HuH-7 (cell line): ENCODE results near the gene ATP13A1.
"Not testable (repeated sequence)": the region's sequence is repeated elsewhere in the genome, so short reads cannot be mapped to it uniquely, and the experiment has no call there.

ENCODE experiments used
- DNase-seq: peaks from one replicate; pipeline ENCODE4 v3.0.0; 2011; ENCODE audit warnings: low spot score

ATP13A1 gene

GRCh38 chr19:19663256-19664120, at the start of gene ATP13A1:
TSS of gene ATP13A1 (minus strand) at chr19:19663676. CDS start at chr19:19663666, 10 bp downstream.
- DNase-seq, result peak; percentile 95

DNA sequence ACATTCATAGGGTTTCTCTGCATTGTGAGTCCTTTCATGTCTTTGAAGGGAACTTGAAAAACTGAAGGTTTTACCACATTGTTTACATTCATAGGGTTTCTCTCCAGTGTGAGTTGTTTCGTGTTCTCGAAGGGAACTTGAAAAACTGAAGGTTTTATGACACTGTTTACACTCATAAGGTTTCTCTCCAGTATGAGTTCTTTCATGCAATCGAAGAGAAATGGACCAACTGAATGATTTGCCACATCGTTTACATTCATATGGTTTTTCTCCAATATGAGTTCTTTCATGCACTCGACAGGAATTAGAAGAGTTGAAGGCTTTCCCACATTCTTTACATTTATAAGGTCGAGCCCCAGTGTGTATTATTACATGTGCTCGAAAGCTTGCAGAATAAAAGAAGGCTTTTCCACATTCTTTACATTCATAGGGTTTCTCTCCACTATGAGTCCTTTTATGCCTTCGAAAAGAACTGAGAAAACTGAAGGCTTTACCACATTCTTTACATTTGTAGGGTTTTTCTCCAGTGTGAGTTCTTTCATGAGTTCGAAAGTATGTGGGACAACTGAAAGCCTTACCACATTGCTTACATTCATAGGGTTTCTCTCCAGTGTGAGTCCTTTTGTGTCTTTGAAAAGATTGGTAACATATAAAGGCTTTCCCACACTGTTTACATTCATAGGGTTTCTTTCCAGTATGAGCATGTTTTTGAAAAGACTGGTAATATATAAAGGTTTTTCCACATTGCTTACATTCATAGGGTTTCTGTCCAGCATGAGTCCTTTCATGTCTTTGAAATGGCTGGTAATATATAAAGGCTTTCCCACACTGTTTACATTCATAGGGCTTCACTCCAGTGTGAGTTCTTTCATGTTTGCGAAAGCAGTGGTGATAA, 48.7 kb upstream of the ATP13A1 start:
- DNase-seq, result no peak

DNA sequence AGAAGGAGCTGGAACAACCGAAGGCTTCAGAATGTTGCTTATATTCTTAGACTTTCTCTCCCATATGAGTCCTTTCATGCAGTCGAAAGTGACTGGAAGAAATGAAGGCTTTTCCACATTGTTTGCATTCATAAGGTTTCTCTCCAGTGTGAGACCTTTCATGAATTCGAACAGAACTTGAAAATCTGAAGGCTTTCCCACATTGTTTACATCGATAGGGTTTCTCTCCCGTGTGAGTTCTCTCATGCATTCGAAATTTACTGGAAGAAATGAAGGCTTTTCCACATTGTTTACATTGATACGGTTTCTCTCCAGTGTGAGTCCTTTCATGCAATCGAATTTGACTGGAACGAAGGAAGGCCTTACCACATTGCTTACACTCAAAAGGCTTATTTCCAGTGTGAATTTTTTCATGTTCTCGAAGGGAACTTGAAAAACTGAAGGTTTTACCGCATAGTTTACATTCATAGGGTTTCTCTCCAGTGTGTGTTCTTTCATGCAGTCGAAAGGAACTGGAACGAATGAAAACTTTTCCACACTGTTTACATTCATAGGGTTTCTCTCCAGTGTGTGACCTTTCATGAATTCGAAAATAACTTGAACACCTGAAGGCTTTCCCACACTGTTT, 47.9 kb upstream of the ATP13A1 start:
- DNase-seq, result no peak

- no peak for DNase-seq
Measured at GRCh38 chr19:19710506-19710905, 47.0 kb upstream of the ATP13A1 start.

- DNase-seq, result no peak
Measured at GRCh38 chr19:19704836-19705235, 41.4 kb upstream of the ATP13A1 start.

DNA sequence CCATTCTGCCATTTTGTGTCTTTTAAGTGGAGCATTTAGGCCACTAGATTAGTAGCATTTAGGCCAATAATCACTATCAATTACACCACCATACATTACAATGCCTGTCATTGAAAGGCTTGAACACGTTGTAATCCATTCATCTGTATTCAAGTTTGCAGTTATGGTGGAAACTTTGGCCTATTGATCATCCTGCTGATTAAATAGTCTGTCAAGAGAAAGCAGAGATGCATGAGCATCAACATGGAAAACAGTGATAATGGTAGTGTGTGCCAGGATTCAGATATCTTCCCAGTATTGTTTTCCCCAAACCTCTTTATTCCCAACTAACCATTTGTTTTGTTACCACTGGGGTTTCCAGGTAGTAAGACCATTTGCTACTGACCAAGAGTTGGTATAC, 37.0 kb upstream of the ATP13A1 start:
- DNase-seq, result not testable (repeated sequence)

GRCh38 chr19:19697589-19697988, 34.1 kb upstream of the ATP13A1 start:
- no peak for DNase-seq

DNA sequence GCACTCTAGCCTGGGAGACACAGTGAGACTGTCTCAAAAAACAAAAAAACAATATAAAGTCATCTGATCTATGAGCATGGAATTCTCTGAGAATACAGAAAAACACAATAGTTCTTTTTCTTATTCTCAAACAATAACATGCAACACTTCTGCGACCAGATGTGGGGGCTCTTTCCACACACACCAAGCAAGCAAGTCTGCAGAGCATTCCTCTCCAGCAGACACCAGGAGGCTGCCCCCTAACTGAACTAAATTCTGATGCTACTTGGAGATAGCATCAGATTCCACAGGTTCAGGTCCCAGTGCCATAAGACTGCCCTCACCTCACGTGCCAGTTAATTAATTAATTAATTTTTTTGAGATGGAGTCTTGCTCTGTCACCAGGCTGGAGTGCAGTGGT, 32.9 kb upstream of the ATP13A1 start:
- DNase-seq, result no peak

GRCh38 chr19:19691683-19692082, 28.2 kb upstream of the ATP13A1 start:
- no peak for DNase-seq

DNA sequence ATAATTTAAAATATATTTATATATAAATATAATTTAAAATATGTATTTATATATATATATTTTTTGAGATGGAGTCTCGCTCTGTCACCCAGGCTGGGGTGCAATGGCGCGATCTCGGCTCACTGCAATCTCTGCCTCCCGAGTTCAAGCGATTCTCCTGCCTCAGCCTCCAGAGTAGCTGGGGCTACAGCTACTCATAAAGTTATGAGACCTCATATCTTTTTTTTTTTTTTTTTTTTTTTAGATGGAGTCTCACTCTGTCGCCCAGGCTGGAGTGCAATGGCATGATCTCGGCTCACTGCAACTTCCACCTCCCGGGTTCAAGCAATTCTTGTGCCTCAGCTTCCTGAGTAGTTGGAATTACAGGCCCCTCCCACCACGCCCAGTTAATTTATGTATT, 25.5 kb upstream of the ATP13A1 start:
- DNase-seq, result not testable (repeated sequence)

DNA sequence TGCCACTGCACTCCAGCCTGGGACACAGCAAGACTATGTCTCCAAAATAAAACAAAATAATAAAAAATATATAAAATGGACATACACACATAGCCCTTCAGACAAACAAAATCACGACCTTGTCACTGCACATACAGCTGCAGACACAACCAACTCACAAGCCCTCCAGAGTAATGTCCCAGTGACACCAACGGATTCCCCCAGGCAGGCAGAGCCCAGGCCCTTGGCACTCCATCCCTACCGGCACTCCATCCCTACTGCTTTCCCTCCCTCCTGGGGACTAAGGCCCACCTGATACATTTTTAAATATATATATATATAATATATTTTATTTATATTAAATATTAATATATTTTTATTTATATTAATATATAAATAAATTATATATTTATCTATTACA, 23.6 kb upstream of the ATP13A1 start:
- peak; percentile 33 for DNase-seq

DNA sequence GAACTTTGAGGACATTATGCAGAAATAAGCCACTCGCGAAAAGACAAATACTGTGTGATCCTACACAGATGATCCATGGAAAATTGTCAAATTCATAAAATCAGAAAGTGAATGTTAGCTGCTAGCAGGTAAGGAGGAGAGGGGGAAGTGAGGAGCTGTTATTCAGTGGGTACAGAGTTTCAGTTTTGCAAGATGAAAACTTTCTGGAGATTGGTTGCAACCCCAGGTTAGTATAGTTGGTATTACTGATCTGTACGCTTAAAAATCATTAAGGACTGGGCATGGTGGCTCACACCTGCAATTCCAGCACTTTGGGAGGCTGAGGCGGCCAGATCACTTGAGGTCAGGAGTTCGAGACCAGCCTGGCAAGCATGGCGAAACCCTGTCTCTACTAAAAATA, 23.1 kb upstream of the ATP13A1 start:
- DNase-seq, result no peak

DNA sequence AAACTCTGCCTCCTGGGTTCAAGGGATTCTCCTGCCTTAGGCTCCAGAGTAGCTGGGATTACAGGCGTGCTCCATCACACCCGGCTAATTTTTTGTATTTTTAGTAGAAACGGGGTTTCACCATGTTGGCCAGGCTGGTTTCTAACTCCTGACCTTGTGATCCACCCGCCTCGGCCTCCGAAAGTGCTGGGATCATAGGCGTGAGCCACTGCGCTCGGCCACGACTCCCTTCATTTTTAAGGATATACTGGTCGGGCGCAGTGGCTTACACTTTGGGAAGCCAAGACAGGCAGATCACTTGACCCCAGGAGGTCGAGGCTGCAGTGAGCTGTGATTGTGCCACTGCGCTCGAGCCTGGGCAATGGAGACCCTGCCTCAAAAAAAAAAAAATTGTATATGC, 22.6 kb upstream of the ATP13A1 start:
- DNase-seq, result not testable (repeated sequence)

DNA sequence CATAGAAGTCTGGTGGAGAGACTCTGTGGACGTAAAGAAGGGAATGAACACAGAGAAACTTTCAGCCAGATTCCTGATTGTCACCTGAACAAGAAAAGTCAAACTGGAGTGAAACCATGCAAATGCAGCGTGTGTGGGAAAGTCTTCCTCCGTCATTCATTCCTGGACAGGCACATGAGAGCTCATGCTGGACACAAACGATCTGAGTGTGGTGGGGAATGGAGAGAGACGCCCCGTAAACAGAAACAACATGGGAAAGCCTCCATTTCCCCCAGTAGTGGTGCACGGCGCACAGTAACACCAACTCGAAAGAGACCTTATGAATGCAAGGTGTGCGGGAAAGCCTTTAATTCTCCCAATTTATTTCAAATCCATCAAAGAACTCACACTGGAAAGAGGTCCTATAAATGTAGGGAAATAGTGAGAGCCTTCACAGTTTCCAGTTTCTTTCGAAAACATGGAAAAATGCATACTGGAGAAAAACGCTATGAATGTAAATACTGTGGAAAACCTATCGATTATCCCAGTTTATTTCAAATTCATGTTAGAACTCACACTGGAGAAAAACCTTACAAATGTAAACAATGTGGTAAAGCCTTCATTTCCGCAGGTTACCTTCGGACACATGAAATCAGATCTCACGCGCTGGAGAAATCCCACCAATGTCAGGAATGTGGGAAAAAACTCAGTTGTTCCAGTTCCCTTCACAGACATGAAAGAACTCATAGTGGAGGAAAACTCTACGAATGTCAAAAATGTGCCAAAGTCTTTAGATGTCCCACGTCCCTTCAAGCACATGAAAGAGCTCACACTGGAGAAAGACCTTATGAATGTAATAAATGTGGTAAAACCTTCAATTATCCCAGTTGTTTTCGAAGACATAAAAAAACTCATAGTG, 15.9 kb upstream of the ATP13A1 start:
- no peak for DNase-seq

- DNase-seq, result no peak
Measured at GRCh38 chr19:19677579-19677978, 14.1 kb upstream of the ATP13A1 start.

DNA sequence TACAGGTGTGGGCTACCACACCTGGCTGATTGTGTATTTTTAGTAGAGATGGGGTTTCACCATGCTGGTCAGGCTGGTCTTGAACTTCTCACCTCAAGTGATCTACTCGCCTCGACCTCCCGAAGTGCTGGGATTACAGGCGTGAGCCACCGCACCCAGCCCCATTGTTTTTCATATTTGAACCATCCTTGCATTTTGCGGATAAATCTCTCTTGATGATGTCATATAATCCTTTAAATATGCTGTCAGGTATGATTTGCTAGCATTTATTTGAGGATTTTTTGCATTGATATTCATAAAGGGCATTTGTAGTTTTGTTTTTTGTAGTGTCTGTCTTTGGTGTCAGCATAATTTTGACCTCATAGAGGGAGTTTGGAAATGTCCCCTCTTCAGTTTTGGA, 10.8 kb upstream of the ATP13A1 start:
- DNase-seq, result no peak

DNA sequence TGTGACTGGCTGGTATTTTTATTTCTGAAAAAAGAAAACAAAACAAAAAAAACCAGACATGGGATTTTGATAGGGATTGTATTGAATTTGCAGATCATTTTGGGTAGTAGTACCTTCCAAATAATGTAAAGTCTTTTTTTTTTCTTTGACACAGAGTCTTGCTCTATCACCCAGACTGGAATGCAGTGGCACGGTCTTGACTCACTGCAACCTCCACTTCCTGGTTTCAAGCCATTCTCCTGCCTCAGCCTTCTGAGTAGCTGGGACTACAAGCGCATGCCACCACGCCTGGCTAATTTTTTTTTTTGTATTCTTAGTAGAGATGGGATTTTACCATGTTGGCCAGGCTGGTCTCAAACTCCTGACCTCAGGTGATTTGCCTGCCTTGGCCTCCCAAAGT, 9.3 kb upstream of the ATP13A1 start:
- DNase-seq, result no peak

DNA sequence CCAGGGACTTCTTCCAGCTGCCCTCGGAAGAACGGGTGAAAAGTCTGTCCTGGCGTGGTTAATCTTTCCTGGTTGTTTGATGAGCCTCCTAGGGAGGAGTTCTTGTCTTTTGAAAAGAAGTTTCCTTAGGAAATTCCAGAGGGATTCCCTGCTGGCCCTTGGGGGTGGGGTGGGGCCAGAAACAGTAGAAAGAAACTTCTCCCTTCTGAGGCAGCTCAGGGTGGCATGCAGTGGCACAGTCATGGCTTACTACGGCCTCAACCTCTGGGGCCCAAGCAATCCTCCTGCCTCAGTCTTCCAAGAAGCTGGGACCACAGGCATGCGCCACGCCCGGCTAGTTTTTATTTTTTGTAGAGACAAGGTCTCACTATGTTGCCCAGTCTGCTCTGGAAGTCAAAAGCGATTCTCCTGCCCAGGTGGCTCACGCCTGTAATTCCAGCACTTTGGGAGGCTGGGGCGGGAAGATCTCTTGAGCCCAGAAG, 6.6 kb upstream of the ATP13A1 start:
- DNase-seq, result no peak

- peak; percentile 99 for DNase-seq
Measured at GRCh38 chr19:19668230-19669012, 4.9 kb upstream of the ATP13A1 start, which contains the start of gene ZNF101. TSS of gene ZNF101 (plus strand) at chr19:19668839. CDS start at chr19:19668964, 125 bp downstream.

GRCh38 chr19:19665420-19665948, 2.0 kb upstream of the ATP13A1 start:
- DNase-seq, result not testable (repeated sequence)
